HG02973 (cell line): ENCODE measurements around the gene RIC1.

Experiments used
- ATAC-seq: cut with Tn5 transposase; IDR thresholded peaks from one replicate; pipeline ENCODE4 v1.9.1; 2021; ENCODE audit warnings: moderate library complexity; ENCODE audit not compliant: unreplicated experiment

Gene RIC1

GRCh38 chr9:5819174-5819573, 190.3 kb downstream of the RIC1 start:
- ATAC-seq, result no peak

- ATAC-seq, result no peak
These were observed 191.5 kb downstream of the RIC1 start for GRCh38 chr9:5820425-5820824.

- ATAC-seq, result no peak
These were observed 196.3 kb downstream of the RIC1 start for GRCh38 chr9:5825223-5825622.
